PC-3 (cell line): Measurements from ENCODE around the gene KRTAP12-3. TPM values are rescaled to one million over a fixed set of nuclear protein-coding genes. Genes with fewer than 3 reads are reported as not detected.

Source experiments
- ATAC-seq: fragments of 200-7000 bp; cut with Tn5 transposase; 2 replicates; pipeline ENCODE4 v1.9.1; 2020; ENCODE audit warnings: mild to moderate bottlenecking, moderate library complexity
- BruUV-seq: library from RNA; stranded (reverse); fragments of 400-500 nt; replicated peaks from 2 replicates; lab custom pipeline; 2021; lab: Mats Ljungman, UMichigan
- CTCF ChIA-PET: fragments of 300-600 bp; sonication (Branson Sonifier 250); formaldehyde crosslinking; loops from one replicate; lab custom pipeline; 2022; ENCODE audit warnings: antibody characterized with exemption; lab: Charles Lee
- POLR2A ChIA-PET: fragments of 300-600 bp; sonication (Branson Sonifier 250); formaldehyde crosslinking; loops from one replicate; lab custom pipeline; 2022; ENCODE audit warnings: antibody characterized with exemption; ENCODE audit not compliant: unreplicated experiment; lab: Charles Lee
- DNase-seq: peaks from one replicate; pipeline ENCODE4 v3.0.0-alpha.2; 2015
- H2AFZ ChIP-seq: fragments of 300-600 bp; sonication (generic); 2 replicates; pipeline ENCODE4 v1.6.0; 2016; ENCODE audit warnings: antibody characterized with exemption, low read length
- H3F3A ChIP-seq: fragments of 300-600 bp; sonication (generic); one replicate; pipeline ENCODE4 v1.6.0; 2017; ENCODE audit warnings: antibody characterized with exemption, low read length, control low read depth, mild to moderate bottlenecking; ENCODE audit not compliant: unreplicated experiment
- H3K27ac ChIP-seq: fragments of 300-600 bp; sonication (generic); 2 replicates; pipeline ENCODE4 v1.5.1; 2016; ENCODE audit warnings: mild to moderate bottlenecking, low read length
- H3K27me3 ChIP-seq: fragments of 300-600 bp; sonication (generic); 2 replicates; pipeline ENCODE4 v1.6.1; 2016; ENCODE audit warnings: low read length, mixed read lengths
- H3K36me3 ChIP-seq: fragments of 300-600 bp; sonication (generic); 2 replicates; pipeline ENCODE4 v1.6.1; 2016; ENCODE audit warnings: low read depth, mixed run types, low read length, mixed read lengths
- H3K4me1 ChIP-seq: fragments of 300-600 bp; sonication (generic); 2 replicates; pipeline ENCODE4 v1.5.1; 2016; ENCODE audit warnings: low read length; ENCODE audit not compliant: insufficient read depth
- H3K4me2 ChIP-seq: fragments of 300-600 bp; sonication (generic); 2 replicates; pipeline ENCODE4 v1.6.0; 2016; ENCODE audit warnings: low read length
- H3K4me3 ChIP-seq: fragments of 300-600 bp; sonication (generic); 2 replicates; pipeline ENCODE4 v1.5.1; 2016; ENCODE audit warnings: mild to moderate bottlenecking, low read length, mixed read lengths
- H3K79me2 ChIP-seq: fragments of 300-600 bp; sonication (generic); 2 replicates; pipeline ENCODE4 v1.6.1; 2017; ENCODE audit warnings: low read length, mixed read lengths
- H3K9ac ChIP-seq: fragments of 300-600 bp; sonication (generic); 2 replicates; pipeline ENCODE4 v1.6.0; 2016; ENCODE audit warnings: mild to moderate bottlenecking, low read length
- H3K9me2 ChIP-seq: fragments of 300-600 bp; sonication (generic); replicated peaks from 2 replicates; pipeline ENCODE4 v1.6.1; 2016; ENCODE audit warnings: mixed run types, low read length, mixed read lengths
- H3K9me3 ChIP-seq: fragments of 300-600 bp; sonication (generic); 2 replicates; pipeline ENCODE4 v1.6.1; 2016; ENCODE audit warnings: low read length, mixed read lengths
- H4K20me1 ChIP-seq: fragments of 300-600 bp; sonication (generic); 2 replicates; pipeline ENCODE4 v1.6.1; 2016; ENCODE audit warnings: low read length, mixed read lengths
- CTCF ChIP-seq: fragments of 300-600 bp; sonication (generic); conservative IDR thresholded peaks from 2 replicates; pipeline ENCODE4 v1.5.1; 2017; ENCODE audit warnings: antibody characterized with exemption, low read depth, mild to moderate bottlenecking, low read length
- EZH2 ChIP-seq: fragments of 300-600 bp; sonication (generic); IDR thresholded peaks from one replicate; pipeline ENCODE4 v1.6.1; 2017; ENCODE audit warnings: antibody characterized with exemption, mild to moderate bottlenecking, low read length; ENCODE audit not compliant: unreplicated experiment
- EZH2phosphoT487 ChIP-seq: fragments of 300-600 bp; sonication (generic); IDR thresholded peaks from 2 replicates; pipeline ENCODE4 v1.6.1; 2018; ENCODE audit warnings: mild to moderate bottlenecking, antibody characterized with exemption, low read length, borderline replicate concordance
- intact Hi-C: fragments of 100-400 bp; cut with micrococcal nuclease; formaldehyde crosslinking; loops from 2 replicates; pipeline ENCODE4 v1.9.0; 2023
- total RNA-seq: library from RNA; depleted of rRNA; stranded (reverse); fragments of >200 nt; gene quantifications from 2 replicates; pipeline ENCODE4 v1.2.3, GENCODE V29; 2014

Gene KRTAP12-3
- total RNA-seq, 1 experiment from 2014 or later, result not detected

- no peaks in the 10 kb centered on the region for H3K27me3 ChIP-seq
- BruUV-seq, result no TSS peak
- no peaks in the 10 kb centered on the region for H3F3A ChIP-seq
- no peaks in the 10 kb centered on the region for H3K9me2 ChIP-seq
- no peak overlapping the region for H2AFZ ChIP-seq
- intact Hi-C loops, result no loop called here
- H3K4me2 ChIP-seq, result no peak overlapping the region
- no peak for TF ChIP-seq EZH2
- ATAC-seq (no peak), DNase-seq (no peak)
- H3K27ac ChIP-seq, result no peak overlapping the region
- H3K4me1 ChIP-seq, result no peaks in the 10 kb centered on the region
- POLR2A ChIA-PET, result no interaction called here
- H3K36me3 ChIP-seq, result no peaks in the 10 kb centered on the region
- no peaks in the 10 kb centered on the region for H3K79me2 ChIP-seq
- H3K9me3 ChIP-seq, result 0 out of 2 replicates have a peak, but pooled peaks cover 7% of the 10 kb centered on the region
- H3K4me3 ChIP-seq, result no peak overlapping the region
- H3K9ac ChIP-seq, result no peak overlapping the region
- no peaks in the 10 kb centered on the region for H4K20me1 ChIP-seq
- CTCF ChIA-PET, result no interaction called here
These were observed 28.9 kb upstream of the KRTAP12-3 start for GRCh38 chr21:44628707-44629391.

- Histone ChIP-seq H3K4me3 (no peak overlapping the region), H3K9ac (no peak overlapping the region), H3K4me2 (no peak overlapping the region), H4K20me1 (no peaks in the 10 kb centered on the region), H3K4me1 (no peaks in the 10 kb centered on the region), H3K36me3 (no peaks in the 10 kb centered on the region), H3K79me2 (no peaks in the 10 kb centered on the region), H3K27ac (no peak overlapping the region), H2AFZ (no peak overlapping the region), H3K27me3 (no peaks in the 10 kb centered on the region), H3F3A (no peaks in the 10 kb centered on the region), H3K9me3 (0 out of 2 replicates have a peak, but pooled peaks cover 7% of the 10 kb centered on the region), H3K9me2 (no peaks in the 10 kb centered on the region)
- no peak for ATAC-seq
- DNase-seq, result no peak
- intact Hi-C loops, result no loop called here
- BruUV-seq, result no TSS peak
- no peak for TF ChIP-seq EZH2phosphoT487
- CTCF ChIA-PET, result no interaction called here
- POLR2A ChIA-PET, result interaction anchor here (0.6 kb wide), 1 partner anchor 112 kb away, joined by 4 read pairs; no protein-coding TSS in a partner anchor
These were observed 27.3 kb upstream of the KRTAP12-3 start for GRCh38 chr21:44630440-44630839.

GRCh38 chr21:44632067-44632466, 25.7 kb upstream of the KRTAP12-3 start:
- H3K9me3 ChIP-seq, result 0 out of 2 replicates have a peak, but pooled peaks cover 7% of the 10 kb centered on the region
- no peaks in the 10 kb centered on the region for H3F3A ChIP-seq
- intact Hi-C loops, result no loop called here
- no TSS peak for BruUV-seq
- POLR2A ChIA-PET, result no interaction called here
- H3K27me3 ChIP-seq, result no peaks in the 10 kb centered on the region
- H3K27ac ChIP-seq, result no peak overlapping the region
- DNase-seq (no peak), ATAC-seq (no peak)
- CTCF ChIA-PET, result no interaction called here
- no peaks in the 10 kb centered on the region for H3K79me2 ChIP-seq
- H3K4me3 ChIP-seq, result no peak overlapping the region
- no peaks in the 10 kb centered on the region for H3K9me2 ChIP-seq
- no peaks in the 10 kb centered on the region for H3K36me3 ChIP-seq
- H4K20me1 ChIP-seq, result no peaks in the 10 kb centered on the region
- no peak overlapping the region for H3K4me2 ChIP-seq
- H3K4me1 ChIP-seq, result no peaks in the 10 kb centered on the region
- no peak overlapping the region for H2AFZ ChIP-seq
- no peak overlapping the region for H3K9ac ChIP-seq
- TF ChIP-seq CTCF (no peak), EZH2phosphoT487 (no peak), EZH2 (no peak)
